Breast epithelium (tissue), 4 donors: ENCODE measurements around the gene PIGU. TPM values are rescaled to one million over a fixed set of nuclear protein-coding genes. Genes with fewer than 3 reads are reported as not detected.
"Not testable (repeated sequence)": the region's sequence is repeated elsewhere in the genome, so short reads cannot be mapped to it uniquely, and the experiment has no call there.

ENCODE experiments used
- DNase-seq, 2 donors: peaks; one replicate each; pipeline ENCODE4 v3.0.0-alpha.2; 2019; ENCODE audit warnings: low spot score in 2 of 2
- H3K27ac ChIP-seq, 2 donors: fragments of 200-600 bp; sonication (generic) in 1 of 2; one replicate each; pipeline ENCODE4 v1.5.1; 2016 to 2019; ENCODE audit warnings: mild to moderate bottlenecking in 1 of 2
- H3K27me3 ChIP-seq, 2 donors: fragments of 200-600 bp; sonication (generic) in 1 of 2; one replicate each; pipeline versions ENCODE4 v1.5.1 to v1.6.0; 2017 to 2019; ENCODE audit warnings: control low read depth in 1 of 2, mild to moderate bottlenecking in 1 of 2
- H3K36me3 ChIP-seq: fragments of 200-600 bp; one replicate; pipeline ENCODE4 v1.5.1; 2019
- H3K4me1 ChIP-seq, 2 donors: fragments of 200-600 bp; sonication (generic); one replicate each; pipeline ENCODE4 v1.5.1; 2016 to 2019; ENCODE audit warnings: control low read depth in 1 of 2
- H3K4me3 ChIP-seq, 3 donors: fragments of 200-600 bp; sonication (generic); 1 replicate in 2 of 3; 2 replicates in 1 of 3; pipeline ENCODE4 v1.5.1; 2016 to 2019; ENCODE audit warnings: mild to moderate bottlenecking in 3 of 3, moderate library complexity in 2 of 3
- H3K9me3 ChIP-seq, 2 donors: fragments of 200-600 bp; sonication (generic) in 1 of 2; one replicate each; pipeline ENCODE4 v1.5.1; 2016 to 2019; ENCODE audit warnings: control low read depth in 1 of 2
- POLR2A ChIP-seq: fragments of 450-650 bp; IDR thresholded peaks from one replicate; pipeline ENCODE4 v1.6.1; 2016; ENCODE audit warnings: antibody characterized with exemption, mild to moderate bottlenecking, moderate library complexity
- POLR2AphosphoS5 ChIP-seq, 3 donors: sonication (generic); formaldehyde crosslinking; IDR thresholded peaks; one replicate each; pipeline ENCODE4 v1.6.1; 2017; ENCODE audit warnings: antibody characterized with exemption in 3 of 3
- intact Hi-C: fragments of 100-400 bp; cut with DNase I; formaldehyde crosslinking; loops from one replicate; pipeline ENCODE4 v1.15.1; 2023; ENCODE audit warnings: low total_unique reads
- total RNA-seq, 3 donors: library from RNA; depleted of rRNA; stranded (reverse); fragments of >200 nt; gene quantifications; one replicate each; pipeline ENCODE4 v1.1.0, GENCODE V29; 2016
- TF ChIP-seq, protein P1 (sequence below), 3 donors: fragments of 450-650 bp; IDR thresholded peaks; one replicate each; pipeline ENCODE4 v1.5.1; 2016 to 2017; ENCODE audit warnings: antibody characterized with exemption in 3 of 3, mild to moderate bottlenecking in 3 of 3, moderate library complexity in 3 of 3

Gene PIGU, protein sequence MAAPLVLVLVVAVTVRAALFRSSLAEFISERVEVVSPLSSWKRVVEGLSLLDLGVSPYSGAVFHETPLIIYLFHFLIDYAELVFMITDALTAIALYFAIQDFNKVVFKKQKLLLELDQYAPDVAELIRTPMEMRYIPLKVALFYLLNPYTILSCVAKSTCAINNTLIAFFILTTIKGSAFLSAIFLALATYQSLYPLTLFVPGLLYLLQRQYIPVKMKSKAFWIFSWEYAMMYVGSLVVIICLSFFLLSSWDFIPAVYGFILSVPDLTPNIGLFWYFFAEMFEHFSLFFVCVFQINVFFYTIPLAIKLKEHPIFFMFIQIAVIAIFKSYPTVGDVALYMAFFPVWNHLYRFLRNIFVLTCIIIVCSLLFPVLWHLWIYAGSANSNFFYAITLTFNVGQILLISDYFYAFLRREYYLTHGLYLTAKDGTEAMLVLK
- total RNA-seq: 10 to 100 TPM in 2 of 3 donors, 1 to 10 TPM in 1; 7.4 to 16.1 (median 15.8) TPM

DNA sequence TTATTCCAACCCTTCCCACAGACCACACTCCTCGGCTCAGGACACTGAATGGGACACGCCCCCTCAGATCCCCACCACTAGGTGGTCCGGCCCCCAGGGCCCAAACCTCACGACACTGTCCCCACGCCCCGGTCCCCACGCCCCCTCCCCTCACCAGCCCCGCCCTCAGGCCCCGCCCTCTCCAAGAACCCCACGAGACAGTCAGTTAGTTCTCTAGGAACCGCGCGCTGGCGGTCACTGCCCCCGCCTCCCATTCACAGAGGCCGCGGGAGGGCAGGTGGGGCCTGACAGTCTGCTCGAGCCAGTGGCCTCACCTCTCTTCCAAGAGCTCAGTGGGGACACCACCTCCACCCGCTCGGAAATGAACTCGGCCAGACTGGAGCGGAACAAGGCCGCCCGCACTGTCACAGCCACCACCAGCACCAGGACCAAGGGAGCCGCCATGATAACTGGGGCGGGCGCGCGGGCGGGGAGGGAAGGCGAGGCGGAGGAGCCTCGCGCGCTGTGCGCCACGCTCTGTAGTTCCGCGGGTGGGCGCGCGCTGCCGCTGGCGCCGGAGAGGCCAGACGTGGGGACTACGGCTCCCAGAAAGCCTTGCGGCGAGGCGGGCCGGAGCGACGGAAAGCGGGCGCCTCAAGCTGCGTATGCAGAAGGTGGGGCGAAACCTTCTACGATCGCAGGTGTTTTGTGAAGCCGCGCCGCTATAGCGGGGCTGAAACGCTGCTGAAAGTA is at the start of gene PIGU:
TSS of gene PIGU (minus strand) at position 451 of the 732 bp plus-strand sequence. CDS start at position 444, 7 bp downstream.
- Histone ChIP-seq H3K36me3 (no peaks in the 10 kb centered on the region), H3K9me3 (no peaks in the 10 kb centered on the region), H3K27ac (peak within 1 kb of the TSS; percentile 75), H3K4me3 (peak within 1 kb of the TSS; percentile 72 to 86 (median 76)), H3K4me1 (no peaks in the 10 kb centered on the region), H3K27me3 (no peaks in the 10 kb centered on the region)
- intact Hi-C loops: no loop called here
- TF ChIP-seq POLR2A (no peak), POLR2AphosphoS5 (IDR thresholded peaks at IDR 0.05) (peak; percentile 53 to 71 (median 58))
- TF ChIP-seq, protein P1, sequence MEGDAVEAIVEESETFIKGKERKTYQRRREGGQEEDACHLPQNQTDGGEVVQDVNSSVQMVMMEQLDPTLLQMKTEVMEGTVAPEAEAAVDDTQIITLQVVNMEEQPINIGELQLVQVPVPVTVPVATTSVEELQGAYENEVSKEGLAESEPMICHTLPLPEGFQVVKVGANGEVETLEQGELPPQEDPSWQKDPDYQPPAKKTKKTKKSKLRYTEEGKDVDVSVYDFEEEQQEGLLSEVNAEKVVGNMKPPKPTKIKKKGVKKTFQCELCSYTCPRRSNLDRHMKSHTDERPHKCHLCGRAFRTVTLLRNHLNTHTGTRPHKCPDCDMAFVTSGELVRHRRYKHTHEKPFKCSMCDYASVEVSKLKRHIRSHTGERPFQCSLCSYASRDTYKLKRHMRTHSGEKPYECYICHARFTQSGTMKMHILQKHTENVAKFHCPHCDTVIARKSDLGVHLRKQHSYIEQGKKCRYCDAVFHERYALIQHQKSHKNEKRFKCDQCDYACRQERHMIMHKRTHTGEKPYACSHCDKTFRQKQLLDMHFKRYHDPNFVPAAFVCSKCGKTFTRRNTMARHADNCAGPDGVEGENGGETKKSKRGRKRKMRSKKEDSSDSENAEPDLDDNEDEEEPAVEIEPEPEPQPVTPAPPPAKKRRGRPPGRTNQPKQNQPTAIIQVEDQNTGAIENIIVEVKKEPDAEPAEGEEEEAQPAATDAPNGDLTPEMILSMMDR (IDR thresholded peaks at IDR 0.05): peak; percentile 9 to 37 (median 17)
- DNase-seq: peak; percentile 92 to 94

DNA sequence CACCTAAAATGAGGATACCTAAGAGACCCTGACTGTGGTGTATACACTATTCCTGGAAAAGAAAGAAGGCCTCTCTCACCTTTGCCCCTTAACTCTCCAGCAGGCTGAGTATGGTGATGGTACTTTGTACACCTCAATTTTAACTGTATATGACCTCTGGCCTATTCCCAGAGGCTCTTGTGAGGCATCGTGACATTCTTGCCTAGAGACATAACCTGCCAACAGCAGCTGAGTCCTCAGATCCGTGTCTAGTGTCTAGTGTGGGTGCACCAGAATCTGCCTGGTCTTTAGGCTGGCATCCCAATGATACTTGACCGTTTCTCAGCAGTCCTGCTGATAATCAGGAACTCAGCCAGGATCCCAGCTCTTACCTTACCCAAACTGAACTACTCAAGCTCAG is 47.3 kb upstream of the PIGU start:
- H3K9me3 ChIP-seq: no peaks in the 10 kb centered on the region
- no peaks in the 10 kb centered on the region for H3K36me3 ChIP-seq
- H3K4me1 ChIP-seq: no peaks in the 10 kb centered on the region
- H3K27me3 ChIP-seq: no peaks in the 10 kb centered on the region
- intact Hi-C loops: no loop called here
- H3K4me3 ChIP-seq: no peak overlapping the region
- TF ChIP-seq POLR2A (no peak), POLR2AphosphoS5 (IDR thresholded peaks at IDR 0.05) (no peak)
- TF ChIP-seq, protein P1 (IDR thresholded peaks at IDR 0.05): no peak
- H3K27ac ChIP-seq: no peak overlapping the region
- no peak for DNase-seq

DNA sequence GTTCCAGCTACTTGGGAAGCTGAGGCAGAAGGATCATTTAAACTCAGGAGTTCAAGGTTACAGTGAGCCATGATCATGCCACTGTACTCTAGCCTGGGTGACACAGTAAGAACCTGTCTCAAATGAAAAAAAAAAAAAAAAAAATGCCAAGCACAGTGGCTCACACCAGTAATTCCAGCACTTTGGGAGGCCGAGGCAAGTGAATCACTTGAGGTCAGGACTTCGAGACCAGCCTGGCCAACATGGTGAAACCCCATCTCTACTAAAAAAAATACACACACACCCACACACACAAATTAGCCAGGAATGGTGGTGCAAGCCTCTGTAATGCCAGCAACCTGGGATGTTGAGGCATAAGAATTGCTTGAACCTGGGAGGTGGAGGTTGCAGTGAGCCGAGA is 45.7 kb upstream of the PIGU start:
- H3K9me3 ChIP-seq, H3K27me3 ChIP-seq, H3K27ac ChIP-seq, DNase-seq, H3K36me3 ChIP-seq, intact Hi-C loops, H3K4me1 ChIP-seq, H3K4me3 ChIP-seq: not testable (repeated sequence)

DNA sequence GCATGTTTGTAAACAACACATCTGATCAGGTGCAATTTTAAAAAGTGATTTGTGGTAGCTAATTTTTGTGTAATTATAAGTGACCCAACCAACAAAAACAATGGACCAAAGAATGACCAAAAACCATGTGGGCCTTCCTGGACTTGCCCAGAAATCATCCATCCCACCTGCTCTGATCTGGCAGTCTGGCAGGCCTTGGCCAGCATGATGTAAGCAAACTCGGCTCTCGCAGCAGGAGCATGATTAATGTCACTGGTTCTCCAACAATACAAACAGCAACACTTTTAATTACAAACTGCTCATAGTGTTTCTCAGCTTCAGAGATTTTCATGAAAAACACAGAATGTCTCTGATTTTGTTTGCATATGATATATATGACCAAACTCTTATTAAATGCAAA is 43.4 kb upstream of the PIGU start:
- Histone ChIP-seq H3K36me3 (no peaks in the 10 kb centered on the region), H3K4me1 (no peaks in the 10 kb centered on the region), H3K9me3 (no peaks in the 10 kb centered on the region), H3K27me3 (no peaks in the 10 kb centered on the region), H3K27ac (no peak overlapping the region), H3K4me3 (no peak overlapping the region)
- TF ChIP-seq, protein P1 (IDR thresholded peaks at IDR 0.05): no peak
- TF ChIP-seq POLR2AphosphoS5 (IDR thresholded peaks at IDR 0.05): no peak
- no peak for TF ChIP-seq POLR2A
- no peak for DNase-seq
- intact Hi-C loops: no loop called here

DNA sequence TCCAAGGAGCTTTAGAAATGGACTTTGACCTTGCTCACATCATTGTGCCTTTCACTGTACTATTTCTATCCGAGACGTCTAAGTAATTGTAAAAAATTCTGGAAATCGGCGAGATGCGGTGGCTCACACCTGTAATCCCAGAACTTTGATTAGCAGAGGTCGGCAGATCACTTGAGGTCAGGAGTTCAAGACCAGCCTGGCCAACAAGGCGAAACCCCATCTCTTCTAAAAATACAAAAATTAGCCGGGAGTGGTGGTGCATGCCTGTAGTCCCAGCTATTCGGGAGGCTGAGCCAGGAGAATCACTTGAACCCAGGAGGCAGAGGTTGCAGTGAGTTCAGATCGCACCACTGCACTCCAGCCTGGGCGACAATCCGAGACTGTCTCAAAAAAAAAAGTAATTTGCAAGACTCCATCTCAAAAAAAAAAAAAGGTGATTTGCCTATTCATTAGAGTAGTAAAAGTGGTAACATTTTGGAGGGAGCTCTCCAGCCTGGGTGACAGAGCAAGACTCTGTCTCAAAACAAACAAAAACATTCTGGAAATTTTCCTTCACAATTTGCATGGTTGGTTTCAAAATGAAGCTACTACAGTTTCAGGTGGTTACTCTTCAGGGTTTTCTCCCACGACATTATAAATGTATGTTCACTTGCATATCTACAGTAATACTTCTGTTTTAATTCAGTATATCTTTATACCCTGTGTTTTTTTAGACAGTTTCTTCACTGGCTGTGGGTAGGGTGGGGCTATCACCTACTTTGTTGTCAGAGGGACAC is 42.5 kb upstream of the PIGU start:
- H3K4me1 ChIP-seq, H3K36me3 ChIP-seq, H3K27me3 ChIP-seq, H3K9me3 ChIP-seq, DNase-seq, H3K27ac ChIP-seq, H3K4me3 ChIP-seq, intact Hi-C loops: not testable (repeated sequence)
